ENCODE results near the gene PJVK. TPM values are rescaled to one million over a fixed set of nuclear protein-coding genes. Genes with fewer than 3 reads are reported as not detected.
A peak's percentile ranks its signal among the peaks of the same experiment; 100 is the strongest.

Gene PJVK, protein sequence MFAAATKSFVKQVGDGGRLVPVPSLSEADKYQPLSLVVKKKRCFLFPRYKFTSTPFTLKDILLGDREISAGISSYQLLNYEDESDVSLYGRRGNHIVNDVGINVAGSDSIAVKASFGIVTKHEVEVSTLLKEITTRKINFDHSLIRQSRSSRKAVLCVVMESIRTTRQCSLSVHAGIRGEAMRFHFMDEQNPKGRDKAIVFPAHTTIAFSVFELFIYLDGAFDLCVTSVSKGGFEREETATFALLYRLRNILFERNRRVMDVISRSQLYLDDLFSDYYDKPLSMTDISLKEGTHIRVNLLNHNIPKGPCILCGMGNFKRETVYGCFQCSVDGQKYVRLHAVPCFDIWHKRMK
- total RNA-seq (1 to 10 TPM; 2.1 to 6.3 (median 3.8) TPM), polyA plus RNA-seq (under 1 TPM; 0.44 to 0.45 TPM), total RNA-seq (4.2 reads per million, percentile 21 among the genes with 10 or more reads in this experiment)

GRCh38 chr2:178450774-178451525 is at the start of gene PJVK, which contains the start of gene PRKRA:
PJVK (plus strand) TSS chr2:178451378; CDS start chr2:178453410, 2,032 bp downstream.
PRKRA (minus strand) TSS chr2:178451175; CDS start chr2:178451030, 145 bp downstream.
- peaks cover 5 to 16% (median 9%) of the 10 kb centered on the region in 5 donors for H3K36me3 Mint-ChIP-seq
- ChIA-PET POLR2A (interaction anchor here (0.6 to 3.3 kb wide), 14 partner anchors 14 to 1186 kb away, joined by 3 to 31 read pairs (median 4); partner anchors contain the start of genes NFE2L2 and PLEKHA3), CTCF (interaction anchor here (0.6 to 1.7 kb wide), 4 partner anchors 28 to 36 kb away, joined by 3 to 5 read pairs (median 4); no protein-coding TSS in a partner anchor)
- DNase-seq, result peak; percentile 92 to 99 (median 93)
- peaks cover 0 to 9% (median 4%) of the 10 kb centered on the region in 3 experiments for H3K36me3 ChIP-seq (ENCODE audit: control insufficient read depth in 2 of 3, insufficient read depth in 3 of 3, low read length in 3 of 3)
- H3K27me3 ChIP-seq (ENCODE audit: control insufficient read depth in 2 of 2, insufficient read depth in 2 of 2, low read length in 2 of 2), result no peaks in the 10 kb centered on the region
- peak within 1 kb of the TSS; percentile 90 to 96 (median 90) for H3K4me3 Mint-ChIP-seq
- ATAC-seq, result peak; percentile 94
- intact Hi-C loops (cut with micrococcal nuclease), result loop anchor here (1.0 to 10.0 kb wide), 12 partner anchors 27 to 1556 kb away; partner anchors contain the start of genes CWC22 (in 2 of the 2), FKBP7 (in 2 of the 2), HNRNPA3 (in 1 of the 2) and OSBPL6 (in 1 of the 2)
- H3K4me1 ChIP-seq (ENCODE audit: control insufficient read depth in 2 of 2, insufficient read depth in 2 of 2, low read length in 2 of 2), result peaks cover 12 to 25% of the 10 kb centered on the region in 2 donors
- peak within 1 kb of the TSS; percentile 94 for H3K4me3 ChIP-seq (ENCODE audit: low read length)
- peaks cover 0 to 9% (median 0%) of the 10 kb centered on the region in 5 donors for H3K27me3 Mint-ChIP-seq
- peak within 1 kb of the TSS; percentile 88 to 98 (median 95) for H3K27ac Mint-ChIP-seq
- peaks cover 0 to 4% (median 0%) of the 10 kb centered on the region in 11 donors for H3K9me3 Mint-ChIP-seq
- H3K27ac ChIP-seq (ENCODE audit: low read depth, low read length), result peak within 1 kb of the TSS; percentile 100
- no peaks in the 10 kb centered on the region for H3K9me3 ChIP-seq (ENCODE audit: control insufficient read depth in 2 of 3, low read length in 3 of 3)
- peaks cover 12 to 36% (median 30%) of the 10 kb centered on the region in 7 donors for H3K4me1 Mint-ChIP-seq

DNA sequence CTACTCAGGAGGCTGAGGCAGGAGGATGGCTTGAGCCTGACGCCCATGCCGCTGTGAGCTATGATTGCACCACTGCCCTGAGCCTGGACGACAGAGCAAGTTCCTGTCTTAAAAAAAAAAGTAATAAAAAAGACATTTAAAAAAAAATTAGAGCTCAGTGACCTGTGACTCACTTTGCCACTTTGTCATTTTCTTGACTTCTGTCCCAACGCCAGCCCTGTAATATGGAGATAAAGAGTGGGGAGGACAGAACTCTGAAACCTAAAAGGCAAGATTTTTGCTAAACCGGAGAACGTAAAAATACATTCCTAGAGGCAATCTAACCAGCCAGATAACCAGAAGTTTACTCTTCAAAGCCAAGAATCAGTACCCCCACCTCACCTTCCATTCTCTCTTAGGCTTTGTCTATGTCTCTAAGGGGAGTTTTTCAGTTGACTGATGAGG is 49.2 kb upstream of the PJVK start:
- POLR2A ChIA-PET, result no interaction called here
- no peak for DNase-seq
- CTCF ChIA-PET, result interaction anchor here (1.2 kb wide), 1 partner anchor 11 kb away, joined by 3 read pairs; no protein-coding TSS in a partner anchor
- H3K4me1 Mint-ChIP-seq, result peaks cover 0 to 29% (median 0%) of the 10 kb centered on the region in 7 donors
- no peaks in the 10 kb centered on the region for H3K9me3 Mint-ChIP-seq
- Histone ChIP-seq H3K9me3 (ENCODE audit: control insufficient read depth in 2 of 3, low read length in 3 of 3) (no peaks in the 10 kb centered on the region), H3K36me3 (ENCODE audit: control insufficient read depth in 2 of 3, insufficient read depth in 3 of 3, low read length in 3 of 3) (no peaks in the 10 kb centered on the region), H3K27ac (ENCODE audit: low read depth, low read length) (no peak overlapping the region), H3K4me3 (ENCODE audit: low read length) (no peak overlapping the region), H3K4me1 (ENCODE audit: control insufficient read depth in 2 of 2, insufficient read depth in 2 of 2, low read length in 2 of 2) (no peaks in the 10 kb centered on the region), H3K27me3 (ENCODE audit: control insufficient read depth in 2 of 2, insufficient read depth in 2 of 2, low read length in 2 of 2) (no peaks in the 10 kb centered on the region)
- no peaks in the 10 kb centered on the region for H3K36me3 Mint-ChIP-seq
- intact Hi-C loops (cut with micrococcal nuclease), result no loop called here
- no peak overlapping the region for H3K27ac Mint-ChIP-seq
- no peak overlapping the region for H3K4me3 Mint-ChIP-seq
- ATAC-seq, result no peak
- peaks cover 0 to 7% (median 5%) of the 10 kb centered on the region in 5 donors for H3K27me3 Mint-ChIP-seq

GRCh38 chr2:178403671-178404306 is 47.4 kb upstream of the PJVK start:
- ChIA-PET POLR2A (no interaction called here), CTCF (interaction anchor here (1.9 kb wide), 1 partner anchor 8 kb away, joined by 7 read pairs; no protein-coding TSS in a partner anchor)
- Histone ChIP-seq H3K9me3 (ENCODE audit: control insufficient read depth in 2 of 3, low read length in 3 of 3) (no peaks in the 10 kb centered on the region), H3K27me3 (ENCODE audit: control insufficient read depth in 2 of 2, insufficient read depth in 2 of 2, low read length in 2 of 2) (no peaks in the 10 kb centered on the region), H3K4me1 (ENCODE audit: control insufficient read depth in 2 of 2, insufficient read depth in 2 of 2, low read length in 2 of 2) (no peaks in the 10 kb centered on the region), H3K27ac (ENCODE audit: low read depth, low read length) (no peak overlapping the region), H3K4me3 (ENCODE audit: low read length) (no peak overlapping the region), H3K36me3 (ENCODE audit: control insufficient read depth in 2 of 3, insufficient read depth in 3 of 3, low read length in 3 of 3) (no peaks in the 10 kb centered on the region)
- H3K36me3 Mint-ChIP-seq, result no peaks in the 10 kb centered on the region
- peak overlapping the region in 1 of 9 donors; percentile 88 for H3K27ac Mint-ChIP-seq
- H3K27me3 Mint-ChIP-seq, result peaks cover 0 to 7% (median 5%) of the 10 kb centered on the region in 5 donors
- no peak for ATAC-seq
- H3K4me1 Mint-ChIP-seq, result peaks cover 0 to 26% (median 0%) of the 10 kb centered on the region in 7 donors
- no peak for DNase-seq
- no peaks in the 10 kb centered on the region for H3K9me3 Mint-ChIP-seq
- peak overlapping the region in 1 of 10 donors; percentile 77 for H3K4me3 Mint-ChIP-seq
- intact Hi-C loops (cut with micrococcal nuclease), result loop anchor here in 1 of 2 donors (1.0 kb wide), 1 partner anchor 11 kb away; no protein-coding TSS in a partner anchor

GRCh38 chr2:178404368-178404767 is 46.8 kb upstream of the PJVK start:
- DNase-seq (peak in 1 of 9 donors; percentile 37), ATAC-seq (no peak)
- Mint-ChIP-seq H3K9me3 (no peaks in the 10 kb centered on the region), H3K27ac (peak overlapping the region in 1 of 9 donors; percentile 88), H3K4me3 (peak overlapping the region in 1 of 10 donors; percentile 77), H3K4me1 (peaks cover 0 to 26% (median 0%) of the 10 kb centered on the region in 7 donors), H3K27me3 (peaks cover 0 to 7% (median 5%) of the 10 kb centered on the region in 5 donors), H3K36me3 (no peaks in the 10 kb centered on the region)
- Histone ChIP-seq H3K4me3 (ENCODE audit: low read length) (no peak overlapping the region), H3K27ac (ENCODE audit: low read depth, low read length) (no peak overlapping the region), H3K27me3 (ENCODE audit: control insufficient read depth in 2 of 2, insufficient read depth in 2 of 2, low read length in 2 of 2) (no peaks in the 10 kb centered on the region), H3K9me3 (ENCODE audit: control insufficient read depth in 2 of 3, low read length in 3 of 3) (no peaks in the 10 kb centered on the region), H3K36me3 (ENCODE audit: control insufficient read depth in 2 of 3, insufficient read depth in 3 of 3, low read length in 3 of 3) (no peaks in the 10 kb centered on the region), H3K4me1 (ENCODE audit: control insufficient read depth in 2 of 2, insufficient read depth in 2 of 2, low read length in 2 of 2) (no peaks in the 10 kb centered on the region)
- ChIA-PET POLR2A (interaction anchor here (1.0 kb wide), 1 partner anchor 9 kb away, joined by 3 read pairs; no protein-coding TSS in a partner anchor), CTCF (interaction anchor here (1.5 to 1.9 kb wide), 2 partner anchors 9 to 10 kb away, joined by 7 to 9 read pairs; no protein-coding TSS in a partner anchor)
- intact Hi-C loops (cut with micrococcal nuclease), result loop anchor here in 1 of 2 donors (1.0 kb wide), 1 partner anchor 10 kb away; no protein-coding TSS in a partner anchor

DNA sequence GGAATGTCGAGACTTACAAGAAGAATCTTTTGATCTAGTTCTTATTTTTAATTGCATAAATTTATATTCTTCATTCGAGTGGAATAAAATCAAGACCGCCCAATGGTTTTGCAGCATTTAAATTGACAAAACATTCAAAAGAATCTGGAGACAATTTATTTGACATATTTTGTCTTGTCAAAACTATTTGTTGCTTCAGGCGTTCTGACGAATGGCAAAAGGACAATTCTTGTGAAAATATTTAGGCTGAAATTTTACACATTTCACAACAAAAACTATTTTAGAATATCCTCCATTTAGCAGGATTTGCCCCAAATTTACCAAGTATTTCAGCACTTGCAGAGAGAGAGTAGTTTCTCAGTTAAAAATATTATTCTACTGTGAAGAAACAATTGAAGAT is 41.9 kb upstream of the PJVK start:
- no peak overlapping the region for H3K4me3 ChIP-seq (ENCODE audit: low read length)
- no peaks in the 10 kb centered on the region for H3K36me3 ChIP-seq (ENCODE audit: control insufficient read depth in 2 of 3, insufficient read depth in 3 of 3, low read length in 3 of 3)
- no peak overlapping the region for H3K27ac ChIP-seq (ENCODE audit: low read depth, low read length)
- CTCF ChIA-PET, result interaction anchor here (1.0 kb wide), 1 partner anchor 10 kb away, joined by 4 read pairs; no protein-coding TSS in a partner anchor
- H3K27me3 Mint-ChIP-seq, result peaks cover 0 to 3% (median 0%) of the 10 kb centered on the region in 5 donors
- H3K36me3 Mint-ChIP-seq, result peaks cover 0 to 1% (median 0%) of the 10 kb centered on the region in 5 donors
- peaks cover 3 to 38% (median 12%) of the 10 kb centered on the region in 7 donors for H3K4me1 Mint-ChIP-seq
- ATAC-seq (no peak), DNase-seq (no peak)
- POLR2A ChIA-PET, result no interaction called here
- no peak overlapping the region for H3K4me3 Mint-ChIP-seq
- no peaks in the 10 kb centered on the region for H3K27me3 ChIP-seq (ENCODE audit: control insufficient read depth in 2 of 2, insufficient read depth in 2 of 2, low read length in 2 of 2)
- no peak overlapping the region for H3K27ac Mint-ChIP-seq
- H3K9me3 ChIP-seq (ENCODE audit: control insufficient read depth in 2 of 3, low read length in 3 of 3), result no peaks in the 10 kb centered on the region
- intact Hi-C loops (cut with micrococcal nuclease), result no loop called here
- no peaks in the 10 kb centered on the region for H3K9me3 Mint-ChIP-seq
- H3K4me1 ChIP-seq (ENCODE audit: control insufficient read depth in 2 of 2, insufficient read depth in 2 of 2, low read length in 2 of 2), result no peaks in the 10 kb centered on the region
